NB4 (cell line): ENCODE results near the gene PNPLA2.

Experiments
- DNase-seq: peaks from one replicate; pipeline ENCODE4 v3.0.0; 2010; ENCODE audit warnings: low read depth
- H3K4me3 ChIP-seq: one replicate; pipeline ENCODE4 v1.5.1; 2011; ENCODE audit warnings: mild to moderate bottlenecking, low read depth, low read length, moderate library complexity
- MYC ChIP-seq: IDR thresholded peaks from 2 replicates; pipeline ENCODE4 v1.6.1; 2011; ENCODE audit warnings: low read depth, low read length
- POLR2A ChIP-seq: IDR thresholded peaks from 2 replicates; pipeline ENCODE4 v1.6.1; 2011; ENCODE audit warnings: mild to moderate bottlenecking; ENCODE audit not compliant: insufficient read length; ENCODE audit errors: extremely low read depth
- TF ChIP-seq, protein P1 (sequence below): IDR thresholded peaks from 2 replicates; pipeline ENCODE4 v1.6.1; 2011; ENCODE audit warnings: low read depth, low read length
- TF ChIP-seq, protein P2 (sequence below): IDR thresholded peaks from one replicate; pipeline ENCODE4 v1.5.1; 2012; ENCODE audit warnings: low read depth, low read length

Gene PNPLA2

DNA sequence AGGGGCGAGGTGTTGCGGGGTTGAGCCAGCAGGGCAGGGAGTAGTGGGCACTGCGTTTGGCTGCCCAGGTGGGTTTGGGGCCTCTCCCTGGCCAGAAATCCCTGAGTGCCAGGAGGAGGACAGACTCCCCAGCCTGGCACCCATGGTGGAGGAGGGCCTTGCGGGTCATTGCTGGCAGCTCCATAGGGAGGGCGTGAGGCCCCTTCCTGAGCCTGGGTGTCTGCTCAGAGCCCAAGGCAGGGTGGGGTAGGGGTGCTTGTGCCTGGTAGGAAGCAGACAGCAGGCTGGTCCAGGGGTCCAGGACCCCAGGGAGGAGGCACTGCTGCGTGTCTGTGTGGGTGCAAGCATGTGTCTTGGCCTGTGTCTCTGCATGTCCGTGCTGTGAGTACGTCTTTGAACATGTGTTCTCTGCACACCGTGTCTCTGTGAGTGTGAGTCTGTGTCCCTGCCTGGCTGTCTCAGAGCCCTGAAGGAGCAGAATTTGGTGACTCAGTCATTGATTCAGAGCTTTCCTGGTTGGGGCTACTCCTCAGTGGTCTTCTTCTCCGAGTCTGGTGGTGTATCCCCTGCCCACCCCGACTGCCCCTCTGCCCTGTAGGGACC lies 27.9 kb downstream of the PNPLA2 start:
- no peak overlapping the region for H3K4me3 ChIP-seq
- no peak for DNase-seq
- TF ChIP-seq MYC (no peak), POLR2A (no peak)
- TF ChIP-seq, protein P1, sequence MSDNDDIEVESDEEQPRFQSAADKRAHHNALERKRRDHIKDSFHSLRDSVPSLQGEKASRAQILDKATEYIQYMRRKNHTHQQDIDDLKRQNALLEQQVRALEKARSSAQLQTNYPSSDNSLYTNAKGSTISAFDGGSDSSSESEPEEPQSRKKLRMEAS = no peak
- TF ChIP-seq, protein P2, sequence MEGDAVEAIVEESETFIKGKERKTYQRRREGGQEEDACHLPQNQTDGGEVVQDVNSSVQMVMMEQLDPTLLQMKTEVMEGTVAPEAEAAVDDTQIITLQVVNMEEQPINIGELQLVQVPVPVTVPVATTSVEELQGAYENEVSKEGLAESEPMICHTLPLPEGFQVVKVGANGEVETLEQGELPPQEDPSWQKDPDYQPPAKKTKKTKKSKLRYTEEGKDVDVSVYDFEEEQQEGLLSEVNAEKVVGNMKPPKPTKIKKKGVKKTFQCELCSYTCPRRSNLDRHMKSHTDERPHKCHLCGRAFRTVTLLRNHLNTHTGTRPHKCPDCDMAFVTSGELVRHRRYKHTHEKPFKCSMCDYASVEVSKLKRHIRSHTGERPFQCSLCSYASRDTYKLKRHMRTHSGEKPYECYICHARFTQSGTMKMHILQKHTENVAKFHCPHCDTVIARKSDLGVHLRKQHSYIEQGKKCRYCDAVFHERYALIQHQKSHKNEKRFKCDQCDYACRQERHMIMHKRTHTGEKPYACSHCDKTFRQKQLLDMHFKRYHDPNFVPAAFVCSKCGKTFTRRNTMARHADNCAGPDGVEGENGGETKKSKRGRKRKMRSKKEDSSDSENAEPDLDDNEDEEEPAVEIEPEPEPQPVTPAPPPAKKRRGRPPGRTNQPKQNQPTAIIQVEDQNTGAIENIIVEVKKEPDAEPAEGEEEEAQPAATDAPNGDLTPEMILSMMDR = no peak

DNA sequence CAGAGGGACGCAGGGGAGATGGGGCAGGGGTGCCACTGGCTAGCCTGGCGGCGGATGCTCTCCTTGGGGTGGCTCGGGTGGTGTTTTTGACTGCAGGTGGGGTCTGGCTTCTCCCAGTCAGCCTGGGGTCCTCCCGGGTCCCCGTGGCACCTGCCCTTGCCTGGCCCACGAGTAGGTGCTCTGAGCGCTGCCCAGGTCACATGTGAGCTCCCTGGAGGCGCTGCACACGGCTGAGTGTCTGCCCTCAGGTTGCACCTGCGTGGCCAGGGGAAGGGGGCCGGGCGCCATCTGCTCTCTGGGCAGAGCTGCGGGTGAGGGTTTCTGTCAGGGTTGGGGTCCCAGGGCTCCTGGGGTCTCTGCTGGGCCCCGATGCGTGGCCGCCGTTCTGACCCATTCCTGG lies 29.2 kb downstream of the PNPLA2 start:
- no peak overlapping the region for H3K4me3 ChIP-seq
- TF ChIP-seq POLR2A (no peak), MYC (no peak)
- TF ChIP-seq, protein P1 = no peak
- TF ChIP-seq, protein P2 = no peak
- no peak for DNase-seq

DNA sequence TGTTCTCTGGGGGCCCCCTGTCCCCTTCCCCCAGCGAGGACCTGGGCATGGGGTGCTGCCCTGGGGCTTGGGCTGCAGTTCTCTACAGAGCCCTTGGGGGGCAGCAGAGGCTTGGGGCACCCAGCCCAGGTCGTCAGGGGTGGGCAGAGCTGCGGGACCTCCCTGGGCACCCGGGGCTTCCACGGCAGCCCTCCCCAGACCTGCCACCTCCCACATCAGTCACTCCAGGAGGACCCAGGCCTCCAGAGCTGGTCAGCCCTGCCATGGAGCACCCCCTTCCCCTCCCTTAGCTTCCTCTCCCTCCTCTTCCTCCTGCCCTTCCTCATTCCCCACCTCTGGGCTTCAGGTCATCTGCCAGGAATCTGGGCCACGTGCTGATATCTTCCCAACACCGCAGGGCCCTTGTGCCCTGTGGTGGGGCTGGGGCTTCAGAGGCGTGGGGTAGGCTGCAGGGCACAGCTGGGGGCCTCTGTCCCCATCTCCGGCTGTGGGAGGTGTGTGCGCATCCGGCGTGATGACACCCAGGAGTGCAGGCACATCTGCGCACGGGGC lies 29.7 kb downstream of the PNPLA2 start:
- peak; percentile 53 for DNase-seq
- no peak overlapping the region for H3K4me3 ChIP-seq
- TF ChIP-seq MYC = no peak
- TF ChIP-seq POLR2A = no peak
- TF ChIP-seq, protein P2 = peak; percentile 87
- TF ChIP-seq, protein P1 = no peak

DNA sequence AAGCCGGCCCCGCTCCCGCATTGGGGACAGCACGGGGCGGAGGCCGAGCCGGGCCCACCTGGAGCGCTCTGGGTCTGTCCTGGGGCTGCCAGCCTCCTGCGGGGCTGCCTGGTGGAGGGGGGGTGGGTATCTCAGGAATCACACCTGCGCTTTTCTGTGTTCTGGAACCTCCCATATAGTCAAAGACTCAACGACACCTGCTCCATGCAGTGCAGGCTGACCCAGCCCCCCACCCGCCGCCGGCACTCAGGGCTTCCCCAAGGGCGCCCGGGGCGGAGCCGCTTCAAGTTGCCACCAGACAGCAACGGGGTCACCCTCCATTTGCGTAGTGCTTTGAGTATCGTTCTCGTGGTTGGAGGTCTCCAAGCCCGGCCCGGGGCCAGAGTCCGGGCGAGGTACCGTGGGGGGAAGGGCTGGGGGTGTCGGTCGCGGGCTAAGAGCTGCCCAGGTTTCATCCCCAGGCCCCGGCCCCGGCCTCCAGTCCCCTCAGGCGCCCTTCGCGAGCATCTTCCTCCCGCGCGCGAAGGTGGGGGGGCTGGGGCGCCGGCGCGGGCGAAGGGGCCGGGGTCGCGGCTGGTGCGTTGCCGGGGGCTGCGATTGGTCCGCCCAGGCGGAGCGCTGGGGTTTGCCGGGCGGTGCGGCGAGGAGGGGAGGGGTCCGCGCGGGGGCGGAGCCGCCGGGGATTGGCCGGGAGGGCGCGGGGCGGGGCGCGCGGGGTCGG lies 30.6 kb downstream of the PNPLA2 start:
- H3K4me3 ChIP-seq = no peak overlapping the region
- TF ChIP-seq, protein P2 = no peak
- TF ChIP-seq, protein P1 = no peak
- TF ChIP-seq MYC (no peak), POLR2A (no peak)
- no peak for DNase-seq

DNA sequence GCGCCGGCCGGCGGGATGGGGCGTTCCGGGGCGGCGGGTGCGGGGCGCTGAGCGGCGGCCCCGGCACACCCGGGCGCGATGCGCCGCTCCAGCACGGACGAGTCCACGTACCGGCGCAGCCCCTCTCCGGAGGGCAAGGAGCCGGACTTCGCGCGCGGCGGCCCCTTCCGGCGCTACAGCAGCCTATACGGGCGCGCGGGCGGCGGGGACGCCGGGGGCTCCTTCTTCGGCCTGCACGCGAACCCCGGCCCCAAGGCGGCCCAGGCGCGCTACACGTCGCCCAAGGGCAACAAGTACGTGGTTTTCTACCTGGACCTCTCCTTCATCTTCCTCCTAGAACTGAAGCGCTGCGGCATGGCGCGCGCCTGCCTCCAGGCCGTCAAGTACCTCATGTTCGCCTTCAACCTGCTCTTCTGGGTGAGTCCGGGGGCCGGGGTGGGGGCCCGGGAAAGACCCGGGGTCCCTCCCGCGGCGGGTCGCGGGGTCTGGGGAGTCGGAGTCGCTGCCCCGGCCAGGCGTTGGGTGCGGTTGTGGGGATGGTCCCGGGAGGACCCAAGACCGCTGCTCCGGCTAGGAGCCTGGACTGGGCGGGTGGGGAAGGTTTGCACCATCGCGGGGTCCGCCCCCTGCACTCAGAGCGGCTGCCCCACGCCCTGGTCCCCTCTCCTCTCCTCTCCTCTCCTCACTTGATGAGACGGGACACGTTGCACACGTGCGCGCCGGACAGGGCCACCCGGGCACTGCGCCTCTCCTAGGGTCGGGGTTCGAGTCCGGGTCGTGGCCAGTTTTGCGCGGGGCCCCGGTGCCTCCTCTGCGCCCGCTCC lies 31.4 kb downstream of the PNPLA2 start:
- TF ChIP-seq POLR2A = no peak
- TF ChIP-seq, protein P2 = no peak
- no peak for DNase-seq
- no peak overlapping the region for H3K4me3 ChIP-seq
